Astrocyte (in vitro differentiated cells and primary cell): ENCODE results near the gene SPARC. TPM values are rescaled to one million over a fixed set of nuclear protein-coding genes. Genes with fewer than 3 reads are reported as not detected.

Experiments
- DNase-seq: peaks from one replicate; pipeline ENCODE4 v3.0.0-alpha.2; 2010; ENCODE audit warnings: low read depth
- FAIRE-seq: peaks from 2 replicates; lab custom pipeline; 2011; peaks lifted over from hg19 to GRCh38; lab: Jason Lieb, UNC
- H2AFZ ChIP-seq: 2 replicates; pipeline ENCODE4 v1.6.0; 2012; ENCODE audit warnings: low read depth, low read length, inconsistent platforms
- H3K27ac ChIP-seq: 2 replicates; pipeline ENCODE4 v1.5.1; 2011; ENCODE audit warnings: low read depth, low read length, inconsistent platforms
- H3K27me3 ChIP-seq: 2 replicates; pipeline ENCODE4 v1.6.0; 2011; ENCODE audit warnings: low read length, inconsistent platforms; ENCODE audit not compliant: insufficient read depth
- H3K36me3 ChIP-seq: 2 replicates; pipeline ENCODE4 v1.5.1; 2011; ENCODE audit warnings: low read length, inconsistent platforms; ENCODE audit not compliant: insufficient read depth
- H3K4me1 ChIP-seq: 2 replicates; pipeline ENCODE4 v1.5.1; 2011; ENCODE audit warnings: low read length, inconsistent platforms; ENCODE audit not compliant: insufficient read depth
- H3K4me2 ChIP-seq: 2 replicates; pipeline ENCODE4 v1.6.0; 2012; ENCODE audit warnings: low read length, inconsistent platforms
- H3K4me3 ChIP-seq: 2 replicates; pipeline ENCODE4 v1.5.1; 2011; ENCODE audit warnings: low read depth, mild to moderate bottlenecking, low read length, inconsistent platforms; ENCODE audit not compliant: insufficient read depth
- H3K79me2 ChIP-seq: 2 replicates; pipeline ENCODE4 v1.6.0; 2012; ENCODE audit warnings: mild to moderate bottlenecking, low read length, inconsistent platforms; ENCODE audit not compliant: insufficient read depth
- H3K9ac ChIP-seq: 2 replicates; pipeline ENCODE4 v1.6.0; 2012; ENCODE audit warnings: mild to moderate bottlenecking, low read length, inconsistent platforms
- H3K9me3 ChIP-seq: 2 replicates; pipeline ENCODE4 v1.5.1; 2012; ENCODE audit warnings: low read depth, mild to moderate bottlenecking, low read length, inconsistent platforms; ENCODE audit not compliant: insufficient read depth
- H4K20me1 ChIP-seq: 2 replicates; pipeline ENCODE4 v1.6.0; 2012; ENCODE audit warnings: low read length, inconsistent platforms; ENCODE audit not compliant: insufficient read depth
- H3K27ac Mint-ChIP-seq: one replicate; pipeline ENCODE4 v1.8.0; 2021; ENCODE audit warnings: mild to moderate bottlenecking, mixed read lengths; ENCODE audit not compliant: unreplicated experiment
- H3K27me3 Mint-ChIP-seq: one replicate; pipeline ENCODE4 v1.8.0; 2021; ENCODE audit warnings: low read depth, mixed read lengths; ENCODE audit not compliant: unreplicated experiment
- H3K36me3 Mint-ChIP-seq: one replicate; pipeline ENCODE4 v1.8.0; 2021; ENCODE audit warnings: low read depth, mixed read lengths; ENCODE audit not compliant: unreplicated experiment
- H3K4me1 Mint-ChIP-seq: one replicate; pipeline ENCODE4 v1.8.0; 2021; ENCODE audit warnings: low read depth, mixed read lengths; ENCODE audit not compliant: unreplicated experiment
- H3K4me3 Mint-ChIP-seq: one replicate; pipeline ENCODE4 v1.8.0; 2021; ENCODE audit warnings: mild to moderate bottlenecking, moderate library complexity, mixed read lengths; ENCODE audit not compliant: unreplicated experiment
- H3K9me3 Mint-ChIP-seq: one replicate; pipeline ENCODE4 v1.8.0; 2021; ENCODE audit warnings: mild to moderate bottlenecking, mixed read lengths; ENCODE audit not compliant: unreplicated experiment
- EZH2 ChIP-seq: IDR thresholded peaks from 2 replicates; pipeline ENCODE4 v1.6.1; 2012; ENCODE audit warnings: mild to moderate bottlenecking, low read length, inconsistent platforms; ENCODE audit not compliant: insufficient read depth
- total RNA-seq: library from RNA; stranded (reverse); gene quantifications from 2 replicates; pipeline ENCODE4 v1.2.1, GENCODE V29; 2021
- TF ChIP-seq, protein P1 (sequence below): IDR thresholded peaks from 2 replicates; pipeline ENCODE4 v1.5.1; 2011; ENCODE audit warnings: low read depth, mild to moderate bottlenecking, inconsistent platforms, low read length, moderate library complexity; ENCODE audit not compliant: insufficient read depth

SPARC gene
- total RNA-seq, 1 donor from 2014 or later, result 15,667 TPM

DNA sequence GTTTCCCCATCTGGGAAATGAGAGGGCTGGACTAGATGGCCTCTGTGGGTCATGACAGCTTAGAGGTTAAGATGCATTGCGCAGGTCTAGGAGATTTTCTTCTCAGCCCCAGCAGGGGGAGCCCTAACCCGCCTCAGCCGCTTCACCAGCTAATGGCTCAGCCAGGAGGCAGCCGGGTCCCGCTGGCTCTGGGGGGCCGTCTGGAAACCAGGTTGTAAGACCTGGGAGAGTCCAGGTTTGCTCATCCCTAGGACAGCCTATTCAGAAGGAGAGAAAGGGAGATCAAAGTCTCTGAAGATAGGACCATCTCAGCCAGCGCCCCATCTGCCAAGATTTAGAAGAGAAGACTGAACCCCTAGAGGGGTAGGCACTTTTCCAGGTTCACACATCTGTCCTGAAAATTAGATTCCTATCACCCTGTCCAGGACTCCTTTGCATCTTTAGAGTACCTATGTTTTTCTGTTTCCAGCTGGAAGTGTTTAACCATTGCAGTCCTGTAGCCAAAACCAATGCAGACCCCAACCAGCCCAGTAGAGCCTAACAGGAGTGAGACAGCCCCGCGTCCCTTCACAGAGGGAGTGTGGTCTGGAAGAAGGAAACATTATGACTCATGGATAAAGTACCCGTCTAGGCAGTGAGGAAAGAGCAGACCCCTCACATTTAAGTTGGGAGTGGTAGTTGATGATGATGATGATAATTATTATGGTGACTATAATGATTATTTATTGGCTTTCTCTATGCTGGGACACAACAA is 27.5 kb downstream of the SPARC start:
- FAIRE-seq (no peak), DNase-seq (peak; percentile 70)
- Histone ChIP-seq H2AFZ (no peak overlapping the region), H4K20me1 (peaks cover 32% of the 10 kb centered on the region), H3K9ac (peak overlapping the region; percentile 49), H3K4me2 (peak overlapping the region; percentile 40), H3K4me1 (peaks cover 32% of the 10 kb centered on the region), H3K27ac (peak overlapping the region; percentile 71), H3K4me3 (no peak overlapping the region), H3K79me2 (no peaks in the 10 kb centered on the region), H3K36me3 (peaks cover 28% of the 10 kb centered on the region), H3K9me3 (no peaks in the 10 kb centered on the region), H3K27me3 (no peaks in the 10 kb centered on the region)
- peaks cover 15% of the 10 kb centered on the region for H3K36me3 Mint-ChIP-seq
- peaks cover 43% of the 10 kb centered on the region for H3K4me1 Mint-ChIP-seq
- H3K9me3 Mint-ChIP-seq, result no peaks in the 10 kb centered on the region
- peaks cover 2% of the 10 kb centered on the region for H3K27me3 Mint-ChIP-seq
- TF ChIP-seq, protein P1, sequence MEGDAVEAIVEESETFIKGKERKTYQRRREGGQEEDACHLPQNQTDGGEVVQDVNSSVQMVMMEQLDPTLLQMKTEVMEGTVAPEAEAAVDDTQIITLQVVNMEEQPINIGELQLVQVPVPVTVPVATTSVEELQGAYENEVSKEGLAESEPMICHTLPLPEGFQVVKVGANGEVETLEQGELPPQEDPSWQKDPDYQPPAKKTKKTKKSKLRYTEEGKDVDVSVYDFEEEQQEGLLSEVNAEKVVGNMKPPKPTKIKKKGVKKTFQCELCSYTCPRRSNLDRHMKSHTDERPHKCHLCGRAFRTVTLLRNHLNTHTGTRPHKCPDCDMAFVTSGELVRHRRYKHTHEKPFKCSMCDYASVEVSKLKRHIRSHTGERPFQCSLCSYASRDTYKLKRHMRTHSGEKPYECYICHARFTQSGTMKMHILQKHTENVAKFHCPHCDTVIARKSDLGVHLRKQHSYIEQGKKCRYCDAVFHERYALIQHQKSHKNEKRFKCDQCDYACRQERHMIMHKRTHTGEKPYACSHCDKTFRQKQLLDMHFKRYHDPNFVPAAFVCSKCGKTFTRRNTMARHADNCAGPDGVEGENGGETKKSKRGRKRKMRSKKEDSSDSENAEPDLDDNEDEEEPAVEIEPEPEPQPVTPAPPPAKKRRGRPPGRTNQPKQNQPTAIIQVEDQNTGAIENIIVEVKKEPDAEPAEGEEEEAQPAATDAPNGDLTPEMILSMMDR, result peak; percentile 75
- no peak for TF ChIP-seq EZH2
- peak overlapping the region; percentile 70 for H3K27ac Mint-ChIP-seq
- no peak overlapping the region for H3K4me3 Mint-ChIP-seq

- Histone ChIP-seq H3K27ac (no peak overlapping the region), H3K36me3 (peaks cover 7% of the 10 kb centered on the region), H3K79me2 (no peaks in the 10 kb centered on the region), H4K20me1 (peaks cover 12% of the 10 kb centered on the region), H2AFZ (no peak overlapping the region), H3K9me3 (no peaks in the 10 kb centered on the region), H3K27me3 (no peaks in the 10 kb centered on the region), H3K4me3 (no peak overlapping the region), H3K4me1 (peaks cover 27% of the 10 kb centered on the region), H3K4me2 (no peak overlapping the region), H3K9ac (no peak overlapping the region)
- peaks cover 22% of the 10 kb centered on the region for H3K4me1 Mint-ChIP-seq
- DNase-seq, result no peak
- H3K27ac Mint-ChIP-seq, result peak overlapping the region; percentile 43
- no peaks in the 10 kb centered on the region for H3K36me3 Mint-ChIP-seq
- no peaks in the 10 kb centered on the region for H3K9me3 Mint-ChIP-seq
- H3K27me3 Mint-ChIP-seq, result peaks cover 2% of the 10 kb centered on the region
- no peak for TF ChIP-seq EZH2
- TF ChIP-seq, protein P1, result no peak
- H3K4me3 Mint-ChIP-seq, result no peak overlapping the region
- no peak for FAIRE-seq
Observed at GRCh38 chr5:151657114-151657513, 29.6 kb downstream of the SPARC start.

- Histone ChIP-seq H3K27me3 (no peaks in the 10 kb centered on the region), H3K9me3 (no peaks in the 10 kb centered on the region), H3K4me1 (peaks cover 20% of the 10 kb centered on the region), H2AFZ (no peak overlapping the region), H3K4me3 (no peak overlapping the region), H4K20me1 (peaks cover 5% of the 10 kb centered on the region), H3K27ac (no peak overlapping the region), H3K9ac (no peak overlapping the region), H3K4me2 (no peak overlapping the region), H3K36me3 (no peaks in the 10 kb centered on the region), H3K79me2 (no peaks in the 10 kb centered on the region)
- Mint-ChIP-seq H3K4me1 (peaks cover 17% of the 10 kb centered on the region), H3K27ac (no peak overlapping the region), H3K36me3 (no peaks in the 10 kb centered on the region), H3K9me3 (no peaks in the 10 kb centered on the region), H3K4me3 (no peak overlapping the region), H3K27me3 (peaks cover 2% of the 10 kb centered on the region)
- TF ChIP-seq, protein P1, result no peak
- TF ChIP-seq EZH2, result no peak
- no peak for FAIRE-seq
- no peak for DNase-seq
Observed at GRCh38 chr5:151656311-151656710, 30.4 kb downstream of the SPARC start.
